Ovary (tissue), 3 donors: Measurements from ENCODE around the gene MED23.

ENCODE experiments used
- EP300 ChIP-seq: sonication (generic); formaldehyde crosslinking; IDR thresholded peaks from one replicate; pipeline ENCODE4 v1.6.1; 2017; ENCODE audit warnings: antibody characterized with exemption
- POLR2A ChIP-seq: fragments of 450-650 bp; IDR thresholded peaks from one replicate; pipeline ENCODE4 v1.6.1; 2017; ENCODE audit warnings: antibody characterized with exemption, mild to moderate bottlenecking, moderate library complexity
- TF ChIP-seq, protein P1 (sequence below), 3 donors: fragments of 450-650 bp in 2 of 3; fragments of 200-600 bp in 1 of 3; IDR thresholded peaks; one replicate each; pipeline versions ENCODE4 v1.5.1 to v1.8.0; 2016 to 2022; ENCODE audit warnings: antibody characterized with exemption in 3 of 3, mild to moderate bottlenecking in 1 of 3
- donor health status: DM: no; HTN: no; CAD: no.

DNA sequence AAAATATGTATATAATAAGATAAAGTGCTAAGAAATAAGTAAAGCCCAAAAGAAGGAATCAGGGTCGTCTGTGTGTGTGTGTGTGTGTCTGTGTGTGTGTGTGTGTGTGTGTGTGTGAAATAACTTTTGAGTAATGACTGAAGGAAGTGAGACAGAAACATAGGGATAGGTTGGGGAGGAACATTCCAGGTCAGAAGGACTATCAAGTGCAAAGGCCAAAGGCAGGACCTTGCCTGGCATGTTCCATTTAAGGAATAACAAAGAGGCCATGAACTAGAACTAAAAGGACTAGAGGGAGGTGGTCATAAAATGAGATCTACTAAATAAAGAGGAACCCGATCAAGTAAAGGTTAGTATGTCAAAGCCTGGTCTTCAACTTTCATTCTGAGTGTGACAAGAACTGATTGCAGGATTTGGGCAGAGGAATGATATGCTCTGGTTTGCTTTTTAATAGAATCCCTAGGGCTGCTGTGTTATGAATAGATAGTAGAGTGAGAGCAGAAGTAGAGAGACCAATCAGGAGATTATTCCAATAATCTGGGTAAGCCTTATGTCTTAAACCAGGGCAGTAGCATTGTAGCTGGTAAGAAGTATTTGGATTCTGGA lies 15.9 kb upstream of the MED23 start:
- TF ChIP-seq, protein P1, sequence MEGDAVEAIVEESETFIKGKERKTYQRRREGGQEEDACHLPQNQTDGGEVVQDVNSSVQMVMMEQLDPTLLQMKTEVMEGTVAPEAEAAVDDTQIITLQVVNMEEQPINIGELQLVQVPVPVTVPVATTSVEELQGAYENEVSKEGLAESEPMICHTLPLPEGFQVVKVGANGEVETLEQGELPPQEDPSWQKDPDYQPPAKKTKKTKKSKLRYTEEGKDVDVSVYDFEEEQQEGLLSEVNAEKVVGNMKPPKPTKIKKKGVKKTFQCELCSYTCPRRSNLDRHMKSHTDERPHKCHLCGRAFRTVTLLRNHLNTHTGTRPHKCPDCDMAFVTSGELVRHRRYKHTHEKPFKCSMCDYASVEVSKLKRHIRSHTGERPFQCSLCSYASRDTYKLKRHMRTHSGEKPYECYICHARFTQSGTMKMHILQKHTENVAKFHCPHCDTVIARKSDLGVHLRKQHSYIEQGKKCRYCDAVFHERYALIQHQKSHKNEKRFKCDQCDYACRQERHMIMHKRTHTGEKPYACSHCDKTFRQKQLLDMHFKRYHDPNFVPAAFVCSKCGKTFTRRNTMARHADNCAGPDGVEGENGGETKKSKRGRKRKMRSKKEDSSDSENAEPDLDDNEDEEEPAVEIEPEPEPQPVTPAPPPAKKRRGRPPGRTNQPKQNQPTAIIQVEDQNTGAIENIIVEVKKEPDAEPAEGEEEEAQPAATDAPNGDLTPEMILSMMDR (IDR thresholded peaks at IDR 0.05), result no peak
- TF ChIP-seq POLR2A, result no peak
- no peak for TF ChIP-seq EP300
